Astrocyte of the spinal cord (primary cell): ENCODE results near the gene APOA1.
"Not testable (repeated sequence)": the region's sequence is repeated elsewhere in the genome, so short reads cannot be mapped to it uniquely, and the experiment has no call there.

ENCODE experiments used
- DNase-seq: peaks from one replicate; pipeline ENCODE4 v3.0.0; 2011; ENCODE audit warnings: low read depth, low spot score
- H3K4me3 ChIP-seq: 2 replicates; pipeline ENCODE4 v1.5.1; 2011; ENCODE audit warnings: low read depth, mild to moderate bottlenecking, low read length, moderate library complexity
- in situ Hi-C: cut with HindIII; loops from 2 replicates; pipeline ENCODE4 v1.10.0; 2017; ENCODE audit warnings: low sequenced_read_pairs
- TF ChIP-seq, protein P1 (sequence below): IDR thresholded peaks from 2 replicates; pipeline ENCODE4 v1.5.1; 2012; ENCODE audit warnings: low read depth, mild to moderate bottlenecking, low read length, inconsistent platforms

APOA1 gene

DNA sequence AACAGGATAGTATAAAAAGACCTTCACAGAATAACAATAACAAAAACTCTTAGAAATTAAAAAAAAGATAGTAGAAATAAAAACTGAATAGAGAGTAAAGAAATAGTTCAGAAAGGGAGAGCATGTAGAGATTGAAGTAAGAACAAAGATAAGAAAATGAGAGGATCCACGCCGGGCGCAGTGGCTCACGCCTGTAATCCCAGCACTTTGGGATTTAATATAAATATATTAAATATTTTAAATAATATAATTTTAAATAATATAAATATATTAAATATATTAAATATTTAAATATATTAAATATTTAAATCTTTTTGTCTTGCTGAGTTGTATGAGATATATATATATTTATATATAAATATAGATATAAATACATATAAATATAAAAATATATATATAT, 25.3 kb downstream of the APOA1 start:
- in situ Hi-C loops = no loop called here
- TF ChIP-seq, protein P1, sequence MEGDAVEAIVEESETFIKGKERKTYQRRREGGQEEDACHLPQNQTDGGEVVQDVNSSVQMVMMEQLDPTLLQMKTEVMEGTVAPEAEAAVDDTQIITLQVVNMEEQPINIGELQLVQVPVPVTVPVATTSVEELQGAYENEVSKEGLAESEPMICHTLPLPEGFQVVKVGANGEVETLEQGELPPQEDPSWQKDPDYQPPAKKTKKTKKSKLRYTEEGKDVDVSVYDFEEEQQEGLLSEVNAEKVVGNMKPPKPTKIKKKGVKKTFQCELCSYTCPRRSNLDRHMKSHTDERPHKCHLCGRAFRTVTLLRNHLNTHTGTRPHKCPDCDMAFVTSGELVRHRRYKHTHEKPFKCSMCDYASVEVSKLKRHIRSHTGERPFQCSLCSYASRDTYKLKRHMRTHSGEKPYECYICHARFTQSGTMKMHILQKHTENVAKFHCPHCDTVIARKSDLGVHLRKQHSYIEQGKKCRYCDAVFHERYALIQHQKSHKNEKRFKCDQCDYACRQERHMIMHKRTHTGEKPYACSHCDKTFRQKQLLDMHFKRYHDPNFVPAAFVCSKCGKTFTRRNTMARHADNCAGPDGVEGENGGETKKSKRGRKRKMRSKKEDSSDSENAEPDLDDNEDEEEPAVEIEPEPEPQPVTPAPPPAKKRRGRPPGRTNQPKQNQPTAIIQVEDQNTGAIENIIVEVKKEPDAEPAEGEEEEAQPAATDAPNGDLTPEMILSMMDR = no peak
- DNase-seq = no peak
- H3K4me3 ChIP-seq = no peak overlapping the region

DNA sequence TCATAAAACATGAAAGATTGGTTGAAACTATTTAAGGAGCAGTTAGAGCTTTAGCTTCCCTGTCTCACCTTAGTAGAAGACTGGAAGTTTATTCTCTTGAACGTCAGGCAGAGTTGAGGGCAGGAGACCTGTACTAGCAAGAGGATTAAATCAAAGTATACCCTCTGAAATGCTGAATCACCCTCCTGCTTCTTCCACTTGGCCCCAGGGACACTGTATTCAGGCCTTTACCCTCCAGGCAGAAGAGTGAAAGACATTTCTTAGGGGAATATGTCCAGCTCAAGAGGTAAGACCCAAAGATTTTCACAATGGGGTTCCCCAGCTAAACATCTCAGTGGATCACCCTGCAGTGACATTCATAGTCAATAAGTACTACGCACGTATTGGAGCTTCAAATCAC, 26.2 kb downstream of the APOA1 start:
- no peak overlapping the region for H3K4me3 ChIP-seq
- in situ Hi-C loops = no loop called here
- TF ChIP-seq, protein P1 = no peak
- no peak for DNase-seq

DNA sequence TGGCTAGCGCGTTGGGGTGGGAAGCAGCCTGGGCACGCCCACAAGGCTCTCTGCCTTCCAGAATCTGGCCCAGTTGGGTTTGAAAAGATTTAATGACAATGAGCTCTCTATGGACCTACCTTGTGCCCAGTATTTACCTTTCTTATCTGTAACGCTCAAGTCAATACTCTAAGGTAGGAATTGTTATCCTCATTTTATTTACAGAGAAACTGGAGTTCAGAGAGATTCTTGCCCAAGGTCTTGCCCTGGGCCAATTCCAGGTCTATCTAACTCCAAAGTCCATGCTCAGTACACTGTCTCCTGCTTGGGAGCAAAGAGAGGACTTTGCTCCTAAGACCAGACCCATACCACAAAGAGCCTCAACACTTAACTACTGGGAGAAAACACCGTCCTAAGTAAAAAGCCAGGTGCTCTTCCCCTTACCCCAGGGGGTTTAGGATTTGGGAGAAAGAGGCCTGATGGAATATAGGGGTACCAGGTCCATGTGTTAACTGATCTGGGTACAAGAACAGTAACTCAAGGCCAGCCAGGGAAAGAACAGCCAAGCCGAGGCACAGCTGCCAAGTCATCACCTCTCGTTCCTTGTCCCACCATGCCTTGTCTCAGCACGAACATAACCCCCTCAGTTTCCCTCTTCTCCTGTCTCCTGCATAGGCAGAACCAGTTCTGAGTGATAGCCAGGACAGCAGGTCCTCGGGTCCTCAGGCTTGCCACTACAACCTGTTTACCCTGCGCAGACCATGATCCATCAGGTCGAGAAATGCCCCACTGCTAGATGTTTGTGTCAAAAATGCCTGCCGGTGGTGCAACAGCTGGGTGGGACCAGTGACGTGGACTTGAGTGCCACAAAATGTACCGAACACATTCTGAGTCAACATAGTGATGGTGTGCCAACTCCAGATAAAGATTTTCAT, 28.9 kb downstream of the APOA1 start:
- TF ChIP-seq, protein P1 = no peak
- H3K4me3 ChIP-seq = no peak overlapping the region
- no peak for DNase-seq
- in situ Hi-C loops = no loop called here

GRCh38 chr11:116807601-116808261, 29.7 kb downstream of the APOA1 start:
- TF ChIP-seq, protein P1 = no peak
- in situ Hi-C loops = no loop called here
- H3K4me3 ChIP-seq = no peak overlapping the region

DNA sequence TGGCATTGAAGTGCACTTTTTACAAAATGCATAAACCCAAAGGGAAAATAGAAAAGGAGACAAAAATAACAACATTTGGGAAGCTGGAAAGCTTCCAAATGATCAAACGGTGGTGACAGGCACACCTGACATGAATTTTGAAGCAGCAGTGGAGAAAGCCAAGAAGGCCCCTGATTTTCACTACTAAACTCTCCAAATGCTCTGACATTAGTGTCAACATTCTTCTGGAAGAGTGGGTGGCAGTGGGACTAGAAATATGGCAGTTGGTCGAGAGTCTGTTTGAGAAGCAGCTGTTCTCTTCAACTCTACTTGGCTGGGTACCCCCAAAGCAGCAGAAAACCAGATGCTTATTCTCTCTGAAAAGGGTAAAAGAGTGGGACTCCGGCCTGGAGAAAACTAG, 33.4 kb downstream of the APOA1 start:
- in situ Hi-C loops = no loop called here
- DNase-seq = no peak
- TF ChIP-seq, protein P1 = no peak
- no peak overlapping the region for H3K4me3 ChIP-seq

More at GRCh38 chr11:116807601-116808261, 29.7 kb downstream of the APOA1 start:
- DNase-seq = no peak

DNA sequence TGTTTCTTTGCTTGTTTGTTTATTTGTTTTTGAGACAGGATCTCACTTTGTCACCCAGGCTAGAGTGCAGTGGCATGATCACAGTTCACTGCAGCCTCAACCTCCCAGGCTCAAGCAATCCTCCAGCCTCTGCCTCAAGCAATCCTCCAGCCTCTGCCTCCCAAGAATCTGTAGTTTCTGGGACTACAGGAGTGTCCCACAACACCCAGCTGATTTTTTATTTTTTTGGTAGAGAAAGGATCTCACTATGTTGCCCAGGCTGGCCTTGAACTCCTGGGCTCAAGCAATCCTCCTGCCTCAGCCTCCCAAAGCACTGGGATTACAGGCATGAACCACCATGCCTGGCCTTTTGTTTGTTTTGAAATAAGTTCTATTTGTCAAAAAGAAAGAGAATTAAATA, 35.8 kb downstream of the APOA1 start:
- in situ Hi-C loops, DNase-seq, H3K4me3 ChIP-seq: not testable (repeated sequence)

DNA sequence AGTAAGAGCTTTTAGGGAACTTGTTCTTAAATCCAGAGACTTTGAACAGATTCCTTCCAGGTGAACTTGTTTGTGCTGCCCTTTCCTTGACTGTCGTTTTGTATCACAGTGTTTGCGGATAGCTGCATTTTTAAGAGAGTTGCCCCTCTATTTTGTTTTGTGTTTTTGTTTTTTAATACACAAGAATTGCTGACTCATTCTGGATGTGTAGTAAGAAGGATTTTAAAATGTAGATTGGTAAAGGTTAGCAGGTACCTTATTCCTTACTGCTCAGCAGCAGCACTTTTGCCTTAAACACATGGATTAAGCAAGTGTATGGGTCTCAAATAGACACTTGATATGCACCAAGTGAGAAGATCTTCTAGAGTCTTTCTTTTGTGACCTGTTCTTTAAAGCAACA, 36.8 kb downstream of the APOA1 start:
- in situ Hi-C loops = no loop called here
- no peak for DNase-seq
- TF ChIP-seq, protein P1 = no peak
- no peak overlapping the region for H3K4me3 ChIP-seq
